Measurements from ENCODE around the gene TRIM8.

DNA sequence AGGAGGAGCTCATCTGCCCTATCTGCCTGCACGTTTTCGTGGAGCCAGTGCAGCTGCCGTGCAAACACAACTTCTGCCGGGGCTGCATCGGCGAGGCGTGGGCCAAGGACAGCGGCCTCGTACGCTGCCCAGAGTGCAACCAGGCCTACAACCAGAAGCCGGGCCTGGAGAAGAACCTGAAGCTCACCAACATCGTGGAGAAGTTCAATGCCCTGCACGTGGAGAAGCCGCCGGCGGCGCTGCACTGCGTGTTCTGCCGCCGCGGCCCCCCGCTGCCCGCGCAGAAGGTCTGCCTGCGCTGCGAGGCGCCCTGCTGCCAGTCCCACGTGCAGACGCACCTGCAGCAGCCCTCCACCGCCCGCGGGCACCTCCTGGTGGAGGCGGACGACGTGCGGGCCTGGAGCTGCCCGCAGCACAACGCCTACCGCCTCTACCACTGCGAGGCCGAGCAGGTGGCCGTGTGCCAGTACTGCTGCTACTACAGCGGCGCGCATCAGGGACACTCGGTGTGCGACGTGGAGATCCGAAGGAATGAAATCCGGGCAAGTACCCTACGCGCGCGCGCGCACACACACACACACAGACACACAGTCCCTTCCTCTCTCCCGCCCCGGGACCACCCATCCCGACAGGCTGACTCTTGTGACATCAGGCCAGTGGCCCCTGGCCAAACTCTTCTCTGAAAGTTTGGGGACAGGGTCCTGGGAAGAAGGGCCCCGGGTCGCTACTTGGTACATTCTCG lies 538 bp downstream of the TRIM8 start:
- TF ChIP-seq CTCF (IDR thresholded peaks at IDR 0.05) (peak; percentile 30 to 87 (median 80)), POLR2A (IDR thresholded peaks at IDR 0.05) (peak in 1 of 3 donors; percentile 21)
